GM18858 (cell line): Measurements from ENCODE around the gene ST7.
"Not testable (repeated sequence)": the region's sequence is repeated elsewhere in the genome, so short reads cannot be mapped to it uniquely, and the experiment has no call there.

Experiments used
- ATAC-seq: cut with Tn5 transposase; IDR thresholded peaks from one replicate; pipeline ENCODE4 v1.9.1; 2021; ENCODE audit not compliant: unreplicated experiment

The ST7 gene

GRCh38 chr7:117023325-117023854 is 70.1 kb downstream of the ST7 start:
- peak; percentile 64 for ATAC-seq

GRCh38 chr7:117024811-117025210 is 71.5 kb downstream of the ST7 start:
- no peak for ATAC-seq

DNA sequence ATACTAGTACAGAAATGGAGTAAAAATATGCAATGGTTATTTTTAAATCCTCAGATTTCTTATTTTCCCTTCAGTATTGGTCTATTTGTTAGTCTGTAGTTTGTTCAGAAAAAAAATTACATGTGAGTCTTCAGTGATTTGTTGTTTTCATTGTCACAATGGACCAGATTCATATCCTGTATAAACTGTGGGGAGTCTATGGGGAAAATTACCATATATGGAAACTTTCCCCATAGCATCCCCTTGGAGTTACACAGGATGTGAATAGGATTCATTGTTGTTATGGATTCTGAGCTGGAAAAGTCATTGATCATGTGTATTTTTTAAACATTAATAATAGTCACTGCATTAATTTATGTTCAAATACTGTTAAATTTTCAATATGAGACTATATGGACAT is 72.6 kb downstream of the ST7 start:
- ATAC-seq, result no peak

DNA sequence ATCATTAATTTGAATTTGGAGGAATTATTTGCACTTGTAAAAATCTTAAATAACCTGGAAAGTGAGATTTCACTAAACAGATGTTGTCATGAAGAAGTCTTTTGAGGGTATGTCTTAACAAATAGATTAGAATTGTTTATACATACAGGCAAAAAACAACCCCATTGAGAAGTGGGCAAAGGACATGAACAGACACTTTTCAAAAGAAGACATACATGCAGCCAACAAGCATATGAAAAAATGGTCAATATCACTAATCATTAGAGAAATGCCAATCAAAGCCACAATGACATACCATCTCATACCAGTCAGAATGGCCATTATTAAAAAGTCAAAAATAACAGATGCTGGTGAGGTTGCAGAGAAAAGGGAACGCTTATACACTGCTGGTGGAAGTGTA is 77.0 kb downstream of the ST7 start:
- not testable (repeated sequence) for ATAC-seq

DNA sequence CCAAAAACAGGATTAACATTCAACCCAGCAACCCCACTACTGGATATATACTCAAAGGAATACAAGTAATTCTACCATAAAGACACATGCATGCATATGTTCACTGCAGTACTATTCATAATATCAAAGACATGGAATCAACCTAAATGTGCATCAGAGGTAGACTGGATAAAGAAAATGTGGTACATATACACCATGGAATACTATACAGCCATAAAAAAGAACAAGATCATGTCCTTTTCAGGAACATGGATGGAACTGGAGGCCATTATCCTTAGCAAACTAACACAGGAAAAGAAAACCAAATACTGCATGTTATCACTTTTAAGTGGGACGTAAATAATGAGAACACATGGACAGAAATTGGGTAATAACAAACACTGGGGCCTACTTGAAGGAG is 77.5 kb downstream of the ST7 start:
- not testable (repeated sequence) for ATAC-seq

- ATAC-seq, result no peak
These were observed 79.5 kb downstream of the ST7 start for GRCh38 chr7:117032810-117033209.

- no peak for ATAC-seq
These were observed 81.7 kb downstream of the ST7 start for GRCh38 chr7:117034851-117035464.

- ATAC-seq, result no peak
These were observed 82.2 kb downstream of the ST7 start for GRCh38 chr7:117035465-117035862.

DNA sequence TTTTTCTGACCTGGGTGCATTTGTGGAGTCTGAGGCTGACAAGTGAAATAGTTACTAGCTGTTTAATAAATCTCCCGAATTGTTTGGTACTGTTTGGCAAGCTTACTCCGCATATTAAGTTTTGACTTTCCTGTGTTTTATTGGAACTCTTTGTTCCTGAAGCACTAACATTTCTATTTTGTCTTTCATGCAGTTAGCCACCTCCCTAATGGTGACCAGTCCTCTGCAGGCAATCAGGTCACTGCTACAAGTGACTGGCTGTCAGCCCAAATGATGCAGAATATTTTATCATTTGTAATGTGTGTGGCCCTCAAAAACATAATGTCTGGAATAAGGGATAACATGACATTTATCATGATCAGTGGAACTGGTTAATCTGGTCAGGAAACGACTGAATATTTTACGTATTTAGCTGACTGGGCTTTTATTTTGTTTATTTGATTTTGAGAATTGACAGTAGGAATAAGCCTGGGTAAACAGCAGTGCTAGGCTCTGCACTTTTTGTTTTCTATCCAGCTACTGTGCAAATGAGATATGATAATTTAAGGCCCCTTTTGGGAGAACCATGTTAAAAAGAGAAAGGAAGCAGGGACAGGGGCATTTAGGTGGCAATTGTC is 82.9 kb downstream of the ST7 start:
- ATAC-seq, result no peak

- ATAC-seq, result no peak
These were observed 83.5 kb downstream of the ST7 start for GRCh38 chr7:117036836-117037235.

DNA sequence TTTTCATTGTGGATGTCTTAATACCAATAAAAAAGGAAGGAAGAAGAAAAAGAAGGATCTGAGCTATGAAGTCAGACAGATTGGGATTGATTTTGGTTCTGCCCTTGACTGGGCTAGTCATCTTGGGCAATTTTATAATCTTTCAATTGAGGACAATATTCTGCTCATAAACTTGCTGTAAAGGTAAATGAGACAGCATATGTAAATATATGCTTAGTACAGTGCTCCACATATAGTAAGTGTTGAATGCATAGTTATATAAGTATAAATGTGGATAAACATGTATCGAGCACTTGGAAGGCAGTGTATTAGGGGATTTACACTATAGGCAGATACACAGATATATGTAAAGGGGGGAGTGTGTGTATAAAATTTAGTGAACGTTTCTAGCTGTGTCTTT is 85.1 kb downstream of the ST7 start:
- ATAC-seq, result no peak

DNA sequence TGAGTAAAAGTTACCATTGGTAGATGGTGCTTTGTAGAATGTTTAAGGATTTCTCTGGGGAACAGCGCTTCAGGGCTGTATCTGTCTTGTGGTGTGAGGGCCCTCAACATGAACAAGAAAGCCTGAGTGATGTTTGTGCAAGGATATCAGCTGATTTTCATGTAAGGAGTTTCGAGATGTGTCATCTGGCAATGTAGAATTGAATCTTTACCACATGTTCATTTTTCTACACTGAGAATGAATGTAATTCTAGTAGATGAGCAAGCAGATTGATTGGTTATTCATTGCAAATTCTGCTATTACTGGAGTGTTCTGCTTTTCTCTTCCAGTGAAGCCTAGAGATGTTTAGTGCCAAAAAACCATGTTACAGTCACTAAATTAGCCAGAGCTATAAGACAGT is 87.7 kb downstream of the ST7 start:
- ATAC-seq, result peak; percentile 90

GRCh38 chr7:117041822-117042221 is 88.5 kb downstream of the ST7 start:
- no peak for ATAC-seq

- no peak for ATAC-seq
These were observed 90.0 kb downstream of the ST7 start for GRCh38 chr7:117043108-117043825.

- no peak for ATAC-seq
These were observed 91.4 kb downstream of the ST7 start for GRCh38 chr7:117044664-117045063.

DNA sequence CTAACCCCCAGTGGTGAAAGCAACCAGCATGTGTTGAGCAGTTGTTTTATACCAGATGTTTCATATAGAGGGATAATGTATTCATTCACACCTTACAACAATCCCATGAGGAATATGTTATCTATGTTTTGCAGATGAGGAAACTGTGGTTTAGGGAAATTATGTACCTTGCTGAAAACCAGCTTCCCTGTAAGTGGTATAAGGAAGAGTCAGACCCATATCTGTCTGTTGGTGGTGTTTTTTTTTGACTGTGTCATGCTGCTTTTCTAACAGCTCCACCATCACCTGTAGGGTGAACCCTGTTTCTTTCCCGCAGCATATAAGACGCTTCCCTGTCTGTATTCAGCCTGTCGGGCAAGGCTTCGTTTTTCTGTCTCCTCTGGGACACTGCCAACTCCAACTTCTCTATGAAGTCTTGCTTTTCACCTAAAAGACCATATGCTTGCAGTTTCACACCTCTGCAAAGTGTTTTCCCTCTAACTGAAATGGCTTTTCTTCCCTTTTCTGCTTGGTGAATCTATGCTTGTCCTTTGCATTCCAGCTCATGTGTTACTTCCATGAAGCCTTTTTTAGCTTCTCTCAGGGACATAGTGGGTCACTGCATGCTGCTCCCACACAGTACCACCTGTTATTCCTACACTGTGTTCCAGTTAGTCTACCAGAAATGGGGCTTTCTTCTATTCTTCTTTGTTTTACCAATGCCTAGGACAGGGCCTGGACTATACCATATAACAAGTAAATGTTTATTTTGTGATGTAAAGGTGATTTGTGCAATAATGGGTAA is 92.8 kb downstream of the ST7 start:
- no peak for ATAC-seq

DNA sequence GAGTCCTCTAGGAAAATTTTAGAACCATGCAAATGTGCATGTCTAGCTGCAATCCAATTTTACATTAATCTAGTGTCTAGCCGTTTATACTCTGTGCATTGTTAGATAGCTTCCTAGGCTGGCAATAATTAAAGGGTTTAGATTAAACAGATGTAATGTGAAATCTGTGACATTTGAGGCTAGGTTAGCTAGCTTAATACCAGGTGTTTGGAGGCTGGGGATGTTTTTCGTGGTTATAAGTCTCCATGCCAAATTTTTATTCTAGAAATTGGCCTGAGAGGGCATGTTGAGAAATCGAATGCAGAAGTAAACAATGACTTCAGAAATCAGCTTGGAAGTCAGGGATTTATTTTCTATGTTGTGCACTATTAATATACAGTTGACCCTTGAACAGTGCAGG is 94.2 kb downstream of the ST7 start:
- ATAC-seq, result no peak

GRCh38 chr7:117048114-117048866 is 95.0 kb downstream of the ST7 start:
- ATAC-seq, result no peak

- ATAC-seq, result no peak
These were observed 95.6 kb downstream of the ST7 start for GRCh38 chr7:117048882-117049281.

GRCh38 chr7:117051808-117052207 is 98.5 kb downstream of the ST7 start:
- ATAC-seq, result no peak

DNA sequence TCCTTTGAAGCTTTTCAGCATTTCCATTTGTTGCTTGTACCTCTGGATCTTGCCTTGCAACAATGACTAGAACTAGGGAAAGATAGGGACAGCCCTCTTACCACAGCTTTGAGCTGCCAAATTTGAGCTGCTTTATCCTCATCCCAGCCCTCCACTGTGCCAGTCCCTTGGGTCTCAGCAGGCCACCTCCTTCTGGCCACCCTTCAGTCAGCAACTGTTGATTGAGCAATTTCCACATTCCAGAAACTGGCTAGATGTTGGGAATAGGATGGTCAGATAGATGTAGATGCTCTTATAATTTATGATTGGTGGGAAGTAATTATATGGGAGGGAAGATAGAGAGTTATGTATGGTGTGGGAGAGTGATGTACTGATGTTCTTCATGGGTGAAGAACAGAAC is 100.1 kb downstream of the ST7 start:
- no peak for ATAC-seq
